HG03575 (cell line): ENCODE results near the gene ZSWIM3.

ENCODE experiments used
- ATAC-seq: cut with Tn5 transposase; IDR thresholded peaks from one replicate; pipeline ENCODE4 v1.9.1; 2021; ENCODE audit not compliant: unreplicated experiment, insufficient number of reproducible peaks, low FRiP score; ENCODE audit errors: extremely low read depth

ZSWIM3 gene

GRCh38 chr20:45920462-45921336 is 63.3 kb downstream of the ZSWIM3 start:
- no peak for ATAC-seq

- no peak for ATAC-seq
Measured at GRCh38 chr20:45921337-45922189, 64.1 kb downstream of the ZSWIM3 start.

GRCh38 chr20:45924391-45925261 is 67.2 kb downstream of the ZSWIM3 start:
- ATAC-seq, result no peak

GRCh38 chr20:45925821-45926506 is 68.5 kb downstream of the ZSWIM3 start:
- no peak for ATAC-seq

GRCh38 chr20:45926731-45927070 is 69.3 kb downstream of the ZSWIM3 start:
- ATAC-seq, result no peak

GRCh38 chr20:45927071-45927878 is 69.9 kb downstream of the ZSWIM3 start:
- no peak for ATAC-seq
